Natural killer cell (primary cell): Measurements from ENCODE around the gene RERE. TPM values are rescaled to one million over a fixed set of nuclear protein-coding genes. Genes with fewer than 3 reads are reported as not detected.
A peak's percentile ranks its signal among the peaks of the same experiment; 100 is the strongest.

Experiments used
- ATAC-seq, 3 donors: fragments of 150-1000 bp in 2 of 3; fragments of 200-7000 bp in 1 of 3; cut with Tn5 transposase; 1 replicate in 1 of 3; 2 replicates in 2 of 3; pipeline ENCODE4 v1.10.0; 2021; ENCODE audit warnings: mild to moderate bottlenecking in 2 of 3, moderate library complexity in 2 of 3
- DNase-seq, 2 donors: peaks; one replicate each; pipeline versions ENCODE4 v3.0.0 to v3.0.0-alpha.2; 2013 to 2021; ENCODE audit warnings: mixed read lengths in 1 of 2
- H3K27ac ChIP-seq: one replicate; pipeline ENCODE4 v1.5.1; 2013; ENCODE audit warnings: mild to moderate bottlenecking, low read length
- H3K27me3 ChIP-seq: one replicate; pipeline ENCODE4 v1.6.1; 2013; ENCODE audit warnings: low read length; ENCODE audit not compliant: control insufficient read depth, insufficient read depth
- H3K36me3 ChIP-seq: one replicate; pipeline ENCODE4 v1.6.1; 2013; ENCODE audit warnings: low read length; ENCODE audit not compliant: control insufficient read depth, insufficient read depth
- H3K4me1 ChIP-seq: one replicate; pipeline ENCODE4 v1.6.1; 2013; ENCODE audit warnings: low read length; ENCODE audit not compliant: control insufficient read depth, insufficient read depth
- H3K4me3 ChIP-seq: one replicate; pipeline ENCODE4 v1.5.1; 2013; ENCODE audit warnings: low read length
- H3K9me3 ChIP-seq: one replicate; pipeline ENCODE4 v1.6.1; 2013; ENCODE audit warnings: low read length; ENCODE audit not compliant: control insufficient read depth, insufficient read depth
- H3K27ac Mint-ChIP-seq, 2 donors: one replicate each; pipeline ENCODE4 v1.8.0; 2022; ENCODE audit warnings: mild to moderate bottlenecking in 2 of 2, mixed read lengths in 2 of 2, moderate library complexity in 1 of 2
- H3K27me3 Mint-ChIP-seq, 2 donors: one replicate each; pipeline ENCODE4 v1.8.0; 2022; ENCODE audit warnings: low read depth in 2 of 2, mixed read lengths in 2 of 2
- H3K36me3 Mint-ChIP-seq: one replicate; pipeline ENCODE4 v1.8.0; 2022; ENCODE audit warnings: mixed read lengths
- H3K4me1 Mint-ChIP-seq, 2 donors: one replicate each; pipeline ENCODE4 v1.8.0; 2022; ENCODE audit warnings: mixed read lengths in 2 of 2
- H3K4me3 Mint-ChIP-seq: one replicate; pipeline ENCODE4 v1.8.0; 2022; ENCODE audit warnings: mild to moderate bottlenecking, moderate library complexity, mixed read lengths
- H3K9me3 Mint-ChIP-seq, 2 donors: one replicate each; pipeline ENCODE4 v1.8.0; 2022; ENCODE audit warnings: mixed read lengths in 2 of 2
- WGBS: methylation state at CpG from one replicate; pipeline ENCODE4 v1.1.7; 2013; ENCODE audit warnings: missing lambda C conversion rate; ENCODE audit not compliant: insufficient coverage; 5-methylcytosine and 5-hydroxymethylcytosine counted together
- intact Hi-C: fragments of 100-400 bp; cut with micrococcal nuclease; formaldehyde crosslinking; loops from one replicate; pipeline ENCODE4 v1.14.2; 2022
- total RNA-seq, 4 donors: library from RNA; stranded (reverse); fragments of 120-200 nt in 1 of 4; gene quantifications; one replicate each; pipeline versions ENCODE4 v1.2.3 to v1.2.4, GENCODE V29; 2013 to 2022
- TF ChIP-seq, protein P1 (sequence below): fragments of 200-600 bp; IDR thresholded peaks from one replicate; pipeline ENCODE4 v1.8.0; 2022; ENCODE audit warnings: antibody characterized with exemption

RERE gene
- total RNA-seq, 3 donors from 2014 or later (not counting 1 experiment from before 2014, with no cell fraction given): 67.7 to 76.0 (median 73.0) TPM

DNA sequence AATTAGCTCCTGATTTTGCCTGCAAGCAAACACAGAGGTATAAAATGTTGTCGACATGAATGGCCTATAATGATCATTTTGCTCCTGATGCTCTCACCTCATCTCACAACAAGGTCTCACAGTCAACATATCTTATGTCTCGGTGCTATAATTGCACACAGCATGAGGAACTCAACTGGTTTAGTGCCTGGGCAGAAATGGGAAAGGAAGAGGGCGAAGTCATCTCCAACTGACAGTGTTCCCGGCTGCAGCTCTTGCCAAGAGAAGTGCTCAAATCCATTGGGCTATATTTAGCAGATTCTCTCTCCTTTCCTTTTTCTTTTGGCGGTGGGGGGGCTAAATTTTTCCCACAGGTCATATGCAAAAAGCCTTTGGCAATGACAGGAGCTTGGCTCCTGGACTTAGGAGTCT, 446.5 kb downstream of the RERE start:
- Mint-ChIP-seq H3K27ac (peak overlapping the region in 1 of 2 donors; percentile 35), H3K36me3 (no peaks in the 10 kb centered on the region)
- no peak overlapping the region for H3K27ac ChIP-seq

DNA sequence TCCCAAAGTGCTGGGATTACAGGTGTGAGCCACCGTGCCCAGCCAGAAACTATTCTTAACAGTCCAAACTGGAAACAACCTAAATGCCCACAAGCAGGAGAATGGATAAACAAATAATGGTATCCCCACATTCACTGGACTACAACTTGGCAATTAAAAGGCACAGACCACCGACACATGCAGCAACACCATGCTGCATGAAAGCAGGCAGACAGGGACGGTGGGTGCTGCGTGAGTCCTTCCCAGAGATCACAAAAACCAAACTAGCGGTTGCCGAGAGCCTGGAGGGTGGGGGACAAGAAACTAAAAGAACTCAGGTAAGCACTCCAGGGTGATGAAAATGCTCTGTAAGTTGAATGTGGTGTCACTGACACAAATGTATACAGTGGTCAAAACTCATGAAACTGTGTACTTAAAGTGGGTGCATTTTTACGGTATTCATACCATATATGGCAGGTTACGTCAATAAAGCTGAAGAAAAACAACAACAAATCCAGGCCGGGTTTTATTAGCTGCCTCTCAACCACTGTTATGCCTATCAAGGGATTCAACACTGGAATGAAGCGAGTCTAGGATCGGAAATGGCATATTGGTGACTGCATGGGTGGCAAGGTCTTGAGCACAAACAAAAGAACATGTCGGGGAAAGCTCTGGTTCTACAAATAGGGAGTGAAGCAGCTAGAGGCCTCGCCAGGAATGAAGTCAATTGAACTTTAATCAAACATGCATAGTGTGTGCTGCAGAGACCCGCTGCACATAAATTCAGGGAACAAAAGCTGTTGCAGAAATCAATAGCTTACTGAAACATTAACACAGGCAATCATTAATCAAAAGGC, 447.2 kb downstream of the RERE start:
- DNase-seq: no peak
- intact Hi-C loops: no loop called here
- TF ChIP-seq, protein P1, sequence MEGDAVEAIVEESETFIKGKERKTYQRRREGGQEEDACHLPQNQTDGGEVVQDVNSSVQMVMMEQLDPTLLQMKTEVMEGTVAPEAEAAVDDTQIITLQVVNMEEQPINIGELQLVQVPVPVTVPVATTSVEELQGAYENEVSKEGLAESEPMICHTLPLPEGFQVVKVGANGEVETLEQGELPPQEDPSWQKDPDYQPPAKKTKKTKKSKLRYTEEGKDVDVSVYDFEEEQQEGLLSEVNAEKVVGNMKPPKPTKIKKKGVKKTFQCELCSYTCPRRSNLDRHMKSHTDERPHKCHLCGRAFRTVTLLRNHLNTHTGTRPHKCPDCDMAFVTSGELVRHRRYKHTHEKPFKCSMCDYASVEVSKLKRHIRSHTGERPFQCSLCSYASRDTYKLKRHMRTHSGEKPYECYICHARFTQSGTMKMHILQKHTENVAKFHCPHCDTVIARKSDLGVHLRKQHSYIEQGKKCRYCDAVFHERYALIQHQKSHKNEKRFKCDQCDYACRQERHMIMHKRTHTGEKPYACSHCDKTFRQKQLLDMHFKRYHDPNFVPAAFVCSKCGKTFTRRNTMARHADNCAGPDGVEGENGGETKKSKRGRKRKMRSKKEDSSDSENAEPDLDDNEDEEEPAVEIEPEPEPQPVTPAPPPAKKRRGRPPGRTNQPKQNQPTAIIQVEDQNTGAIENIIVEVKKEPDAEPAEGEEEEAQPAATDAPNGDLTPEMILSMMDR: no peak
- H3K27ac ChIP-seq: no peak overlapping the region
- no peak for ATAC-seq
- Mint-ChIP-seq H3K9me3 (no peaks in the 10 kb centered on the region), H3K4me3 (no peak overlapping the region), H3K27me3 (no peaks in the 10 kb centered on the region), H3K27ac (no peak overlapping the region), H3K36me3 (no peaks in the 10 kb centered on the region), H3K4me1 (peaks cover 6 to 27% of the 10 kb centered on the region in 2 donors)
- H3K36me3 ChIP-seq: peaks cover 6% of the 10 kb centered on the region
- H3K27me3 ChIP-seq: no peaks in the 10 kb centered on the region
- no peaks in the 10 kb centered on the region for H3K9me3 ChIP-seq
- WGBS: 96% methylated on average over 14 of the region's 14 CpGs
- no peak overlapping the region for H3K4me3 ChIP-seq
- H3K4me1 ChIP-seq: no peaks in the 10 kb centered on the region

More for the DNA sequence above, 446.5 kb downstream of the RERE start:
- peaks cover 6 to 29% of the 10 kb centered on the region in 2 donors for H3K4me1 Mint-ChIP-seq
- intact Hi-C loops: no loop called here
- no peaks in the 10 kb centered on the region for H3K9me3 Mint-ChIP-seq
- WGBS: 84% methylated on average over 4 of the region's 5 CpGs
- H3K9me3 ChIP-seq: no peaks in the 10 kb centered on the region
- no peak overlapping the region for H3K4me3 ChIP-seq
- no peak overlapping the region for H3K4me3 Mint-ChIP-seq
- ATAC-seq (no peak), DNase-seq (no peak)
- H3K27me3 Mint-ChIP-seq: no peaks in the 10 kb centered on the region
- no peaks in the 10 kb centered on the region for H3K27me3 ChIP-seq
- H3K36me3 ChIP-seq: peaks cover 3% of the 10 kb centered on the region
- H3K4me1 ChIP-seq: no peaks in the 10 kb centered on the region
- TF ChIP-seq, protein P1: no peak

DNA sequence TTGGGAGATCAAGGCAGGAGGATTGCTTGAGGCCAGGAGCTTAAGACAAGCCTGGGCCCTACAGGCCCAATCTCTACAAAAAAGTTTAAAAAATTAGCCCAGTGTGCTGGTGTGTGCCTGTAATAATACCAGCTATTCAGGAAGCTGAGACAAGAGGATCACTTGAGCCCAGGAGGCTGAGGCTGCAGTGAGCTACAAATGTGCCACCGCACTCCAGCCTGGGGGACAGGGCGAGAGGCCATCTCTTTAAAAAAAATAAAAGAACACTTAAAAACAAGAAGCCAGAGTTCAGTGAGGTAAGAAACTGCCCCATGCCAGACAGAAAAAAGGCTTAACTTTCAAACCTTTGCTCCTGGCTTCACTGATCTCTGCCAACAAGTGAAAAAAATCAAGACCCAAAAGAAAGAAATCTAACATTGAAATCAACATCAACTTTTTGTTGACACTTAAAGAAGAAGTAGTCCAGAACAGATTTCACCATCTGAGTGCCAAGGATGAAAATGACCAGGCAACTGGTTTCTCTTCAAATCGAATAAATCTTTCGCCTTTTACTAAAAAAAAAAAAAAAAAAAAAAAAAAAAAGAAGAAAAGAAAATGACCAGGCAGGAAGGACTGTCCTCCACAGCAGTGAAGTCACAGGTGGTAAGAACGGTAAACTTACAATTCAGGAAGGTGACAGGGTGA, 448.3 kb downstream of the RERE start:
- Mint-ChIP-seq H3K4me3 (no peak overlapping the region), H3K27ac (no peak overlapping the region), H3K9me3 (no peaks in the 10 kb centered on the region), H3K4me1 (peaks cover 0 to 22% of the 10 kb centered on the region in 2 donors), H3K27me3 (no peaks in the 10 kb centered on the region), H3K36me3 (no peaks in the 10 kb centered on the region)
- no peaks in the 10 kb centered on the region for H3K9me3 ChIP-seq
- H3K27ac ChIP-seq: no peak overlapping the region
- 38% methylated on average over 3 of the region's 5 CpGs for WGBS
- no peak for ATAC-seq
- H3K4me3 ChIP-seq: no peak overlapping the region
- TF ChIP-seq, protein P1: no peak
- intact Hi-C loops: no loop called here
- no peaks in the 10 kb centered on the region for H3K4me1 ChIP-seq
- peaks cover 16% of the 10 kb centered on the region for H3K36me3 ChIP-seq
- H3K27me3 ChIP-seq: no peaks in the 10 kb centered on the region
- DNase-seq: no peak
